DMS114 treated with DMSO at 0.1 percent for 48 hours (cell line): ENCODE measurements around the gene ZNF626.
A peak's percentile ranks its signal among the peaks of the same experiment; 100 is the strongest.
"Not testable (repeated sequence)": the region's sequence is repeated elsewhere in the genome, so short reads cannot be mapped to it uniquely, and the experiment has no call there.

Experiments used
- DNase-seq: peaks from one replicate; lab custom pipeline; 2025; ENCODE audit not compliant: unreplicated experiment; lab: John Stamatoyannopoulos, UW

ZNF626 gene

GRCh38 chr19:20661150-20661819, at the start of gene ZNF626:
Gene ZNF626 (minus strand): TSS chr19:20661571. CDS start chr19:20661446, 125 bp downstream.
- DNase-seq, result peak; percentile 98

- no peak for DNase-seq
Measured at GRCh38 chr19:20669263-20669662, 7.9 kb upstream of the ZNF626 start.

GRCh38 chr19:20667281-20667680, 5.9 kb upstream of the ZNF626 start:
- no peak for DNase-seq

GRCh38 chr19:20664901-20665781, 3.8 kb upstream of the ZNF626 start:
- DNase-seq, result no peak

- DNase-seq, result not testable (repeated sequence)
Measured at GRCh38 chr19:20664475-20664874, 3.1 kb upstream of the ZNF626 start.

GRCh38 chr19:20662421-20663105, 1.2 kb upstream of the ZNF626 start:
- no peak for DNase-seq

GRCh38 chr19:20660473-20661140, 764 bp downstream of the ZNF626 start:
- peak; percentile 19 for DNase-seq

- no peak for DNase-seq
Measured at GRCh38 chr19:20640545-20640944, 20.8 kb downstream of the ZNF626 start.

- DNase-seq, result no peak
Measured at GRCh38 chr19:20640023-20640422, 21.3 kb downstream of the ZNF626 start.

- not testable (repeated sequence) for DNase-seq
Measured at GRCh38 chr19:20624560-20624959, 36.8 kb downstream of the ZNF626 start.

- no peak for DNase-seq
Measured at GRCh38 chr19:20616071-20616470, 45.3 kb downstream of the ZNF626 start.

- not testable (repeated sequence) for DNase-seq
Measured at GRCh38 chr19:20614971-20615370, 46.4 kb downstream of the ZNF626 start.

- DNase-seq, result no peak
Measured at GRCh38 chr19:20612711-20613316, 48.6 kb downstream of the ZNF626 start.

GRCh38 chr19:20611866-20612265, 49.5 kb downstream of the ZNF626 start:
- DNase-seq, result no peak

- DNase-seq, result no peak
Measured at GRCh38 chr19:20607943-20608342, 53.4 kb downstream of the ZNF626 start.
